Activated CD8-positive, alpha-beta memory T cell treated with anti-CD3 and anti-CD28 coated beads, Interleukin-2, amount 50 U/mL, for 24 hours (primary cell): ENCODE results near the gene SPP1.

Source experiments
- DNase-seq: peaks from one replicate; pipeline ENCODE4 v3.0.0-alpha.2; 2020; ENCODE audit errors: extremely low read depth

The SPP1 gene

DNA sequence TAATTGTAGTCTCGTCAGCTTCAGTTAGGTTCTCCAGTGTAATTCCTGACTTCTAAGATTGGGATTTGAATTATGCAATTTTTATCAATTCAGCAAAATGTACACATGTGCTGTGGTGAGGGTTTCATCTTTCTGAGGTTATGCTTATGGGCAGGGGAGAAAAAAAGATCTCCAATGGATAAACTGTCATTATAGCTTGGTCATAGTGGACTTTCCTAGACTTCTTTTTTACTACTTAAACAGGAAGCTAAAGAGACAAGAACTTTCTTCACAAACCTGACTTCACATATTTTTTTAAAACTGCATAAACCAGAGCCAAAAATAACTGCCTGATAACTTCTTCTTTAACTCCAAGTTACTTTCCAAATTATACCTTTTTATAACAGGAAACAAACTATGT, 21.7 kb upstream of the SPP1 start:
- DNase-seq: no peak

DNA sequence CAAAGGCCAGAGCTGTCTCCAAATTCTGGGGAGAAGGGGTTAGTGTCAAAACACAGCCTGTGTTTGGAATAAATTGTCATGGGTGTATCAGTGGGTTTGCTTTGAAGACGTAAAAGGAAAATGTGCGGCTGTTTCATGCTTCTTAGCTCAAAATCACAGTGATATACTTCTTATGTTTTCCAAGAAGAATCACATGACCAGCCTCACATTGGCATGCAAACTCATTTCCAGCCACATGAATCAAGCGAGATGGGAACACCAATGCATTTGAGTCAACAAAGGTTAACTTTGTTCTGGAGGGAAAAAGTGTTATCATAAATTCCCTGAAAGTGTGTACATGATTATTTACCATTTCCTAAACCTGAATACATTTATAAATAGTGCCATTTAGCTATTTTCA, 19.0 kb upstream of the SPP1 start:
- no peak for DNase-seq

DNA sequence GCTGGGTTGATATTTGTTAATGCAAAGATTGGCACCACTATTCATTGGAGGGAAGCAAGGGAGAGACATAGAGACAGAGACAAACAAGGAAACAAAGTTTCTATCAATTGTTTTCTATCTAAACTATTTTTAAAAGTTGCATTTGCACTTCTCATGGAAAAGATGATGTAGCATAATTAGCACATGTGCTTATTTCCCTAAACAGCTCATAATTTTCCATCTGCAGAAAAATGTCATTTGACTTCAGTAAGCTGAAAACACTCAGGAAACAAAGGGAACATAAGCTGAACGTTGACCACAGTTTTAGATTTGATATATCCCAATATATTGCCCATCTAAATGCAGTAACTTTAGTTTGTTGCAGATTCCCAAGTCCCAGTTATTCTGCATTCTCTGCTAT, 18.5 kb upstream of the SPP1 start:
- no peak for DNase-seq

DNA sequence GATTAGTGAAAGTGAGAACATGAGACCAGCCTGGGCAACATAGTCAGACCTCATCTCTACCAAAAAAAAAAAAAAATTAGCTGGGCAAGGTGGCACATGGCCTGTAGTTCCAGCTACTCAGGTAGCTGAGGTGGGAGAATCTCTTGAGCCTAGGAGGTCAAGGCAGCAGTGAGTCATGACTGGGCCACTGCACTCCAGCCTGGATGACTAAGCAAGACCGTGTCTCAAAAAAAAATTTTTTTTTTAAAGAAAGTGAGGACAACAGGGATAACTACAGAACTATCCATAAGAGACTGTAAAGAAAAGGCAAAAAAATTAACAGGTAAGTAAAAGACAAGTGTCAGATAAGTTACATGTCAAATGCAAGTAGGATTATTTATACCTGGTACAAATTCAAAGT, 13.5 kb upstream of the SPP1 start:
- no peak for DNase-seq

DNA sequence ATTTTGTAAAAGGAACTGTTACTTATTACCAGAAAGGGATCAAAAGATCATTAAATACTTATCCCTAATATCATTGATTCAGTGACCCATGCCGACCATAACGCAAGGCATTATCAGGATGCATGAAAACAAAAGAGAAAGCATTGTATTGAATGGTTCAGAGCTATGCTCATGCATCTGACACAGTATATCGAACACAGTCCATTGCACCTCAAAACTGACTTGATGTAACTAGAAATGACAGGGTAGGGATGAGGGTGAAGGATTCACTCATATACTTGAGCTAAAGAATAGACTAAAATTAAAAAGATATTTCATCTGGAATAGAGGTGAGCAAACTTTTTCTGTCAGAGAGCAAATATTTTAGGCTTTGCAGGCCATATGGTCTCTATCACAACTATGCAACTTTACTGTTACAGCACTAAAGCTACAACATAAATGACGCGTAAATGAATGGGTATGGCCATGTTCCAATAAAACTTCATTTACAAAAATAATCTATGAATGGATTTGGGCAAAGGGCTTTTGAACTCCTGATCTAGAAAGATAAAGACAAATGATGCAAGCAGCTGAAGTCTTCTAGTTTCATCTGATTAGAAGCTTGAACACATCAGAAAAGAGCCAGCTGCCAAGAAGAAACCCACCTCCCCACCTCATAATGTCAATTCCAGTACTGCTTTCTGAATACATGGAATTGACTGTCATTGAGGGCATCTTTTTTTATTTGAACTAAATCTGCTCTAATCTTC, 12.9 kb upstream of the SPP1 start:
- no peak for DNase-seq

DNA sequence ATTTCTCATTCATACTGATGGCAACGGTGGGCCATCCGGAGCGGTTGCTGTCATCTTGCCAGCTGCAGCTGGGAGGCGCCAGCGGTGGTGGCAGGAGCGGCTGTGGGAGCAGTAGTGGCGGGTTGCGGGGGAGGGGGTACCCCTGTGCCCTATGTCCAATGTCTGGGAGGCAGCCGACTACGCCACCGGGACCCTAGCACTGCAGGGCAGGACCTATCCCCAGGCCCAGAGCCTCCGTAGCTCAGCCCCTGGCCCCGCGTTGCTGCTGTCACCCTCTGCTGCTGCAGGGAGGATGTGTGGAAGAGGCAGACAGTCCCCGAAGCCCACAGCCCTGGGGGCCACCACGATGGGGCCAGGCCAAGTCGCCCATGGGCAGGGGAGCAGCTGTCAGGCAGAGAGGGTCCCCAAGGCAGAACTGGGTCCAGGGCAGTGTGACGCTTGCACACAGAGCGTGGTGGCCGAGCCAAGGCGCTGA, 10.0 kb upstream of the SPP1 start:
- DNase-seq: no peak

DNA sequence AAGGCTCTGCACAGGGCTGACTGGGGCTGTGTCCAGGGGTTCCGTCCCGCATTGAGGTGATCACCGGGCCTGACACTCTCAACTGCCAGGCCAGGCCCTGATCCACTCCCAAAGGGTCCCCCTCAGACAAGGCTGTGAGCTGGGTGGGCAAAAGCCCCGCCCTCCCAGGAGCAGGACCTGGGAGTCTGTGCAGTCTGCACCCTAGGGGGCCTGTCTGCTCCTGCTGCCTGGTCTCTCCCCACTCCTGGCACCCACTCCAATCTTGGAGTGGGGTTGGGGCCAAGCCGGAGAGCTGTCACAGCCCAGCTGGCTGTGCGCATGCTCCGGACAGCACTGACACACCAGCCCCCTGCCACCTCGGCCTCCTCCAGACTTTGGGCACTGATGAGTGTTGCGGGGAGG, 9.4 kb upstream of the SPP1 start:
- no peak for DNase-seq

DNA sequence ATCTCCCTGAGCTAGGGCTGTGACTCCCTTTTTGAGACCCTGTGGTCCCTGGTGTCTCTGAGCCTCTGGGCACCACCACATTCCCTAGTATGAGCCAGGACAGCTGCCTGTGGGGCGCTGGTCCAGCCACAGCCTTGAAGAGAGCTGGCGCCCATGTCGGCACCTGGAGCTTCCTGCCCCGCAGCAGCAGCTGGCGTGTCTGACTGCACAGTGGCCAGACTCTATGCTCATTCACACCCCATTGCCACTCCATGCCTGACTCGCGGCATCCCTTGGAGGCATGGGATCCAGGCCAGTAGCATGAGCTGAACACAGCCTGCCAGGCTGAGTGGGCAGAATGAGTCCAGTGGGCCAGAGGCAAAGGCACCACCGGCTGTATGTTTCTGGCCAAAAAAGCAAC, 8.3 kb upstream of the SPP1 start:
- no peak for DNase-seq

DNA sequence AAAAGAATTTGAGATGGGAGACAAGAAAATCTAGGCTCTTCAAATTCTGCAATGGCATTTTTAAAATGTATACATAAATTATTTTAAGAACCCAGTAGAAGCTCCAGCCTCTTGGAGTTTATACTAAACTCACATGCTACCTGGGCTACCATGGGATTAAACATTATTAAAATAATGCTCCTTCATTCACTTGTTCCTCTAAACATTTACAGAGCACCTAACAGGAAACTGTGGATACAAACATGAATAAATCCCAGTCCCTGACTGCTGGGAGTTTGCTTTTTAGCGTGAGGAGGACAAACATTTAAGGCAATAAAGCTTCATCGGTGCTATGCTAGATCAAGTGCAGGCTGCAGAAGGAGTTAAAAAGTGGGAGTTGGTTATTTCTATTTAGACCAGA, 5.4 kb upstream of the SPP1 start:
- DNase-seq: no peak

DNA sequence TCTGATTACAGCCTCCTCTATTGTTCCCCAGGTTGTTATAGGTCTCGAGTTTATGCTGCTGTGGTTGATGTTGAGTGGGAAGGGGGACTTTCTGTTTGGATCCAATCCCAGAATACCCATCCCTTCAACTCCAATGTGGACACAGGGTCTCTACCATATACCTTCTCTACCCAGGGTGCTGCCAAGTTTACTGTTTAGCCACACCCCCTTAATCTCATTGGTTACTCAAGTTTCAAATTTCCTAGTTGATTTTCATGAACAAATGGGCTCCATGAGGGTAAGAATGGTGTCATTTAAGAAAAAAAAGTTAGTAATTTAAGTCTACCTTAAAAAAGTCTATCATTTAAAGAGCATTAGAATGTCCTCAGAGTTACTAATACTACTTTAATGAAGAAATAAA, 3.6 kb upstream of the SPP1 start:
- no peak for DNase-seq

DNA sequence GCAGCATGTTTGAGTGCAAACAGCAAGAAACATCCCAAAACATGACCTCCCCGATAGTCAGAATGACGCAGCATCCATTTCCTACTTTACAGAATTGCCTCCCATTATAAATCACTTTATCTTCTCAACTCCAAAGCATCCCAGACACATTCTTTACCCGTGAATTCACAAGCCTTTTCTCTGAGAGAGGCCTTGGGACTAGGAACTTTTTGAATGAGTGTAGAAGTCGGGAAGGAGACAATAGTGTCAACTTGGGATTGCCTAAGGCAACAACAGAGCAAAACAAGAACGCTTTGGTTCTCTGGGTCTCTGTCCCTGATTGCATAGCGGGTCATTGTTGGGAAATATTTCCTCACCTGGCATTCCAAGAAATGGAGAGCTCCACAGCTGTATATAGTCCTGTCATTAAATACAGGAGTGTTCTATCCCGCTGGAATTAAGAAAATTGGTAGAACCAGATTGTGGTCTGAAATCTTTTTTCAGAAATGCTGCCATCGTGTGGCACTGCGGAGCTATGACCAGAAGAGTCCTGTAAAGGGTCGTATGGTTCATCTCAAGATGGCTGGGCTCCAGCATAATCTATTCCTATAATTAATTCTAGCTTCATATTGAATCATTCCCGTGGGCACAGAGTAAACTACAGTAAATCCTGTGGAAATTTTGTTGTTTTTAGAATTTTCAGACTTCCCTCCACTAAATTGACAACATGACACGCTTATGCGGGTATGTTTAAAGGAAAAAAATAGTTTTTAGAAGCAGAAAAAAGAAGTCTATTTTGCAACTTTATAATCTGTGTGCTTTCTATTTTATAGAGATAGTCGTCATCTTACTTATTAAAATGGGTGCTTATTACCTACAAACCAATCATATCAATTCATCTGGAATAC, 2.0 kb upstream of the SPP1 start:
- DNase-seq: no peak

DNA sequence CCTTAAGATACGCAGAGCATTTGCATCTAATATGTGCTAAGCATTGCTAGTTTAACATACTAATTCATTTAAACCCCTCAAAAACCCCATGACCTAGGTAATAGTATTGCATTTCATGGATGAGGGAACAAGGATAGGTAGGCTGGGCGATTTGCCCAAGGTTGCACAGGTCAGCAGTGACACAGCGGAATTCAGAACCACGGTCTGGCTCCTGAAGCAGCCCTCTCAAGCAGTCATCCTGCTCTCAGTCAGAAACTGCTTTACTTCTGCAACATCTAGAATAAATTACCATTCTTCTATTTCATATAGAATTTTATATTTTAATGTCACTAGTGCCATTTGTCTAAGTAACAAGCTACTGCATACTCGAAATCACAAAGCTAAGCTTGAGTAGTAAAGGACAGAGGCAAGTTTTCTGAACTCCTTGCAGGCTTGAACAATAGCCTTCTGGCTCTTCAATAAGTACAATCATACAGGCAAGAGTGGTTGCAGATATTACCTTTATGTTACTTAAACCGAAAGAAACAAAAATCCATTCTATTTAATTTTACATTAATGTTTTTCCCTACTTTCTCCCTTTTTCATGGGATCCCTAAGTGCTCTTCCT, 555 bp upstream of the SPP1 start:
- no peak for DNase-seq

DNA sequence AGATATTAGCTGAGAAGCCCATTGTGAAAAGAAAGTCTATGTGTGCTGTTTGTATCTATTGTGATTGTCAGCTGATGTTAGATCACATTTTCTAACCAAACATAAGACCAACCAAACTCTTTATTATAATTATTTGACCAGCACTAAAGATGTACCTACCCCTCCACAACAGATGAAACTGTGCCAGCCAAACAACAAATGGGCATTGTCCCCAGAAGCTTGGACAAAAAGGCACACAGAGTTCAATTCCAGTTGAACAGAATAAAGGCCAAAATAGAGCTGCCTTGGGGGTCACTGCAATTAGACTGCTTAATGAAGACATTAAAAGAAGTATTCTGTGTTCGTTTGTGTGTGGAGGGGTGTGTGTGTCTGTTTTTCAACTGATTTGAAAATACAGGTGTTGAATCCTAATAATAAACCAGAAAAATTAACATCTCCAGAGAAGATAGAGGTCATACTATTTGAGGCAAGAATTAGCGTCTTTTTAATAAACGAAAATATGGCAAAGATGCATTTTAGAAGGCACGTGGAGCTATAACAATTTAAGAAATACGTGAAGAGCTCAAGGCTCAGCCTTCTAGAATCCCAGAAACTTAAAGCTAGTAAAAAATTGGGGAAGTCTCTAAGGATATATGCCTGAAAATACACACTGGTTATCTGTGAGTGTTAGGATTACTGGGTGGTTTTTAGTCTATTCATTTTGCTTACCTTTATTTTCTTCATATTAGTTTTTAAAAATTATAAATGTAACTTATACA, 2.2 kb downstream of the SPP1 start:
- DNase-seq: no peak

DNA sequence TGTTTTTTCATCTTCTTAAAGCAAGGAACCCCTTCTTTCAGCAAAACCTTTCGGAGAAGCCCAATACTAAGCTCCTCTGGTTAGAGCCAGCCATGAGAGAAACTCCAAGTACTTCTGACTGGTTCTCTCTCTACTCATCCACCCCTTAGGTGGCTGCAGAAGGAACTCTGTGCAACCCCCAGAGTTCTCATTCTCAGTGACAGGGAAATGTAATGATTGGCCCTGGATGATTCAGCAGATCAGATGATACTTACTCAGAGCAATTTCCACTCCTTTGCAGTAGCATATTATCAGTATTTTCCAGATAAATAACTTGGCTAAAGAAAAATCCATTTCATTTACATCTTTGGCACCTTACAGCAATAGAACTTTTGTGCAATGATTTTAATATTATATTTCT, 3.2 kb downstream of the SPP1 start:
- DNase-seq: no peak

DNA sequence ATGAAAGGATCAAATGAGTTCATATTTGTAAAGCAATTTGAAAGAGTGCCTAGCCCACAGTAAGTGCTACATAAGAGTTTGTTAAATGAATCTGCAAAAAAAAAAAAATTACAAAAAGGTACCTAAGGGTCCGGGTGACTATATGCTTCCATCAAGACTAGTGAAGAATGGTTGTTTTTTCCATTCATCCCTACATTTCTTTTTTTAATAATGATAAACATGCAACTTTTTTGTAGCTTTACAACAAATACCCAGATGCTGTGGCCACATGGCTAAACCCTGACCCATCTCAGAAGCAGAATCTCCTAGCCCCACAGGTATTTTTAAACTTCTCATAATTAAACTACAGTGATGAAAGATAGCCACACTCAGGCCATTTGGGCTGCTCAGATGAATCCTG, 4.3 kb downstream of the SPP1 start:
- no peak for DNase-seq

DNA sequence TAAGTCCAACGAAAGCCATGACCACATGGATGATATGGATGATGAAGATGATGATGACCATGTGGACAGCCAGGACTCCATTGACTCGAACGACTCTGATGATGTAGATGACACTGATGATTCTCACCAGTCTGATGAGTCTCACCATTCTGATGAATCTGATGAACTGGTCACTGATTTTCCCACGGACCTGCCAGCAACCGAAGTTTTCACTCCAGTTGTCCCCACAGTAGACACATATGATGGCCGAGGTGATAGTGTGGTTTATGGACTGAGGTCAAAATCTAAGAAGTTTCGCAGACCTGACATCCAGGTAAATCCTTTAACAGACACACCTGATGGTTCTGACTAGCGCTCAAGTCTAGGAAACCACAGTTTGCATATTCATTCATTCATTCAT, 6.0 kb downstream of the SPP1 start:
- DNase-seq: no peak

DNA sequence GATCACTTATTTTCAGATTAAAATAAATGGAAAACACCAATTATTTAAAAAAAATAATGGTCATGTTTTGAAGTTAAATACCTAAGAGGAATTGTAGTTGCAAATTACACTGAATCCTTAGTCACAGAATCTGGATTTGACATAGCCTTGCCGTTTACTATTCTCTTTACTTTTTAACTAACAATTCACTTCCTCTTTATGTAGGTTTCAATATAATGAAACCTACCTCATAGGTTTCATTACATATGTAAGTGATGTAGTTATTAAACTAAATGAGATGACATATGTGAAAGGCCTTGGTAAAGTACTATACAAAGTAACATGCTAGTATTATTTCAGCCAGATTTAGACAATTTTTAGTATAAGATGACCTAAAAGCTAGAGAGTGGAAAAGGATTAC, 6.5 kb downstream of the SPP1 start:
- no peak for DNase-seq

DNA sequence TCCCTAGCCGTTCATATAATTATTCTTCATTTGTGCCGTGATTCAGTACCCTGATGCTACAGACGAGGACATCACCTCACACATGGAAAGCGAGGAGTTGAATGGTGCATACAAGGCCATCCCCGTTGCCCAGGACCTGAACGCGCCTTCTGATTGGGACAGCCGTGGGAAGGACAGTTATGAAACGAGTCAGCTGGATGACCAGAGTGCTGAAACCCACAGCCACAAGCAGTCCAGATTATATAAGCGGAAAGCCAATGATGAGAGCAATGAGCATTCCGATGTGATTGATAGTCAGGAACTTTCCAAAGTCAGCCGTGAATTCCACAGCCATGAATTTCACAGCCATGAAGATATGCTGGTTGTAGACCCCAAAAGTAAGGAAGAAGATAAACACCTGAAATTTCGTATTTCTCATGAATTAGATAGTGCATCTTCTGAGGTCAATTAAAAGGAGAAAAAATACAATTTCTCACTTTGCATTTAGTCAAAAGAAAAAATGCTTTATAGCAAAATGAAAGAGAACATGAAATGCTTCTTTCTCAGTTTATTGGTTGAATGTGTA, 7.0 kb downstream of the SPP1 start:
- no peak for DNase-seq

DNA sequence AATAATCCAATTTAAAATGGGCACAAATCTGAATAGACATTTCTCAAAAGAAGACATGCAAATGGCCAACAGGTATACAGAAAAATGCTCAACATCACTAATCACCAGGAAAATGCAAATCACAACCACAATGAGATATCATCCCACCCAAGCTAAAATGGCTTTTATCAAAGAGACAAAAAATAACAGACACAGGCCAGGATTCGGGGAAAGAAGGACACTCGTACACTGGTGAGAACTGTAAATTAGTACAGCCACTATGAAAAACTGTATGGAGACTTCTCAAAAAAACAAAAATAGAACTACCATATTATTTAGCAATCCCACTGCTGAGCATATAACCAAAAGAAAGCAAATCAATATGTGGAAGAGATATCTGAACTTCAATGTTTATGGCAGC, 8.5 kb downstream of the SPP1 start:
- DNase-seq: no peak

DNA sequence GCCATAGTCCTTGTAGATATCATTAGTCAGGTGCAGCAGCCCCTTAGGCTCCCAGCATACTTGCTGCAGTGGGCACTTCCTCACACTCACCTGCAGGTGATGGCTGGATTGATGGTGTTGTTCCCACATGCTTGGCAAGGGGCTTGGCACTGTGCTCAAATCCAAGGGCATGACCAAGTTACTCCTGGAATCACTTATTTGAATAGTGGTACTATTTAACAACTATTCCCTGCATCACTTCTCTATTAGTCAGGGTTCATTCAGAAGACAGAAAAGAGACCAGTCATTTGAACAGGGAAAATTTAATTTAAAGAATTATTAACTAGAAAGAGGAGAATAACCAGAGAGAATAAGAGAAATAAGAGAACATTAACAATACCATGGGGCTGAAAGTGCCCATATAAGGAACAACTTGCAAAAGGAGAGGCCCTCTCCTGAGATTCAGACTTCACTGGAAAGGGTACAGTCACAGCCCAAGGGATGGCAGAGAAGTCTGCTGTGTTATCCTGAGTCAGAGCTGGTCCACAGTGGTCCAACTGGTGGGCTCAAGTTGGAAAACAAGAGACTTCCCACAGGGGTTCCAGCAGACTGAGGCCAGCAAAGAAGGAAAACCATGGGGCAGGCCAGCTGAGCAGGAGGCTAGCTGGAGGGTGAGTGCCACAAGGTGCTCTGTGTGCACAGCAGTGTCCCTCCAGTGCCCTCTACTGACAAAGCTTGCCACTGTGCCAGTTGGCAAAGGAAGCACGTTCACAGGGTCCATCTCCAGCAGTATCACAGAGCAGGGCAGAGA, 9.8 kb downstream of the SPP1 start:
- DNase-seq: no peak

DNA sequence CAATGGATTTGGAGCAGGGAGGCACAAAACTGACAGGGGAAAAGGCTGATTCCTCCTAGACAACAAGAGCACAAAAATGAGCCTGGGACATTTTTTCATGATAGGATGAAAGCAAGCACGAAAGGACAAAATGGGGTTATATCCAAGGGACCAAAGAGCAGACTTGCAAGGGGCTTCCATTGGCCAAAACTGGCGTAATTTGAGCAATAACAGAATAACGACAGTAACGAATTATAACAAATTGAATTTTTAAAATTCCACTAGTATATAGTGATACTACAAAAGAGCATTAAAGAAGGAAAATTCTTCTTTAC, 10.3 kb downstream of the SPP1 start:
- no peak for DNase-seq
